HG03457 (cell line): ENCODE results near the gene DCAF4.
A peak's percentile ranks its signal among the peaks of the same experiment; 100 is the strongest.

Experiments used
- ATAC-seq: cut with Tn5 transposase; IDR thresholded peaks from one replicate; pipeline ENCODE4 v1.9.1; 2021; ENCODE audit warnings: moderate number of reproducible peaks; ENCODE audit not compliant: unreplicated experiment

Gene DCAF4, protein sequence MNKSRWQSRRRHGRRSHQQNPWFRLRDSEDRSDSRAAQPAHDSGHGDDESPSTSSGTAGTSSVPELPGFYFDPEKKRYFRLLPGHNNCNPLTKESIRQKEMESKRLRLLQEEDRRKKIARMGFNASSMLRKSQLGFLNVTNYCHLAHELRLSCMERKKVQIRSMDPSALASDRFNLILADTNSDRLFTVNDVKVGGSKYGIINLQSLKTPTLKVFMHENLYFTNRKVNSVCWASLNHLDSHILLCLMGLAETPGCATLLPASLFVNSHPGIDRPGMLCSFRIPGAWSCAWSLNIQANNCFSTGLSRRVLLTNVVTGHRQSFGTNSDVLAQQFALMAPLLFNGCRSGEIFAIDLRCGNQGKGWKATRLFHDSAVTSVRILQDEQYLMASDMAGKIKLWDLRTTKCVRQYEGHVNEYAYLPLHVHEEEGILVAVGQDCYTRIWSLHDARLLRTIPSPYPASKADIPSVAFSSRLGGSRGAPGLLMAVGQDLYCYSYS

DNA sequence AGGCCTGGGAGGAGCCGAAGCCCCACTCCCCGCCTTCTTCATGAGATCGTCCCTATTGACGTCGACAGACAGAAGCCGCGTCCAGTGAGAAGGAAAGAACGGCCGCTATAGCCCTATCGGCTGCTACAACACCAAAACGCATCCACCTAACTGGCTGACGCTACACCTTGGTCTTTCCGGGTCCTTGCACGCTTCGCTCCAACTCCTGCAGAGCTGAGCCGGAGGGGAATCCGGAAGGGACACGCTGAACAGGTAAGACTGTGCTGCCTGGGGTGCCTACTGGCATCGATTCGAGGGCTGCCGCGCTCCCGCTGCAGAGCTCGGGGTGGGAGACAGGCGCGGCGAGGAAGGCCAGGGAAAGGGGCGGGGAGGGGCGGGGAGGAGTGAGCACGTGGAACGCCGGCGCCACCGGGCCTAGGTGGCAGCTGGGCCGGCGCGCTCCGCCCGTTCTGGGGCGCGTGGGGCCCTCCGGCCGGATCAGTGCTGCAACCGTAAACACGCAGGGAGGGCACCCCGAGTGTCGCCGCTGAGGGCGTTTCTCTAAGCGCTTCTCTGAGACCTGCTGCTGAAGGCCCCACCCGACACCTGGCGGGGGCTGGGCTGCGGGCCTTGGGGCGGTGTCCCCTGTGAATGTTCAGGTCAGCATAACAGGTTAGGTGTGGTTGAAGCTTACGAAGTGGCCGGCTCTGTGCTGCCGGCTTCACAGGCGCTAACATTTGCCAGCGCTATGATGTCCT is at the start of gene DCAF4:
Gene DCAF4, plus strand, starts transcription at position 173 of the 737 bp plus-strand sequence. CDS start 11,515 bp downstream, outside the sequence.
- peak; percentile 97 for ATAC-seq

DNA sequence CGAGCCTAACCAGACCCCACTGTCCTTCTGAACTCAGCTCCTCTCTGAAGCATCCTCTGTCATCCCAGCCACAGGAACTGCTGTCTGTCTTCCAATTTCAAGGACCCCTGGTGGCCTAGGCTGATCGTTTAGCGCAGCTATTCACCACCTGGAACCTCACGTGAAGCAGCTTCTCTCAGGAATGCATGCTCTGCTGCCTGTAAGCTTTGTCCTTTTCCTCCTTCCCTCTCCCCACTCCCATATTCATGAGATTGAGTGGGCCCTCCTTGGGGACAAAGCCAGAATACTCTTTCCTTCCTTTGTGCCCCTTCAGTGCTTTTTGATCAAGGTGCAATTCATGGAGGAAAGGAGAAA is 49.6 kb upstream of the DCAF4 start:
- ATAC-seq, result no peak

DNA sequence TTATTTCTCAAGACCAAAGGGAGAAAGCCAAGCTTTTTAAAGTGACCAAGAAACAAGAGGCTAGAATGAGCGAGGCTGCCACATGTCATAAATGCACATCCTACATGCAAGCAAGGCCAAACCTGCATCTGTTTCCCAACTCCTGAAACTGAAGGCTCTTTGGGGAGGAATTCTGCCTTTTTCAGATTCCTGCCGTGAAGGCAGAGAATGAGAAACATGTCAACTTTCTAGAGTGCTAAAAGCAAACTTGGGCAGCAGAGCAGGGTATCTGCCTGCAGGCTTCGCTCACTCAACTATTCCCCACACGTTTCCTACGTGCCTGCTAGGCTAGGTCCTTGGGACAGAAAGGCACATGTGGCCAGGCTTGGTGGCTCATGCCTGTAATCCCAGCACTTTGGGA is 47.5 kb upstream of the DCAF4 start:
- ATAC-seq, result no peak

DNA sequence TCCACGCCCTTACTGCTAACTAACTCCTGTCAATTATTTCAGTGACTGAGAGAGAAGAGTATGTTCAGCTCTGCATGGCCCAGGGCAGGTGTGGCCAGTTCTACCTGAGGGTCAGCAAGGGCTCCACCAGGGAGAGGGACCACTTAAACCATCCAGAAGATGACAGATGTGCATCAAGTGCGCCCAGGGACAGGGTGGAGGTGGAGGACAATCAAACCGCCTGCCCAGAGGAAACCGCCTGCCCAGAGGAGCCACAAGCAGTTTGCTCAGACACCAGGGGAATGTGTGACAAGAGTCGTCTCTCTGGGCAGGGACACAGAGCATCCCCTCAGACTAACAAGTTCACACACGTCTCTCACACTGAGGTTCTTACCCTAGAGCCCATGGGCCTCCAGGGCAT is 46.8 kb upstream of the DCAF4 start:
- no peak for ATAC-seq

DNA sequence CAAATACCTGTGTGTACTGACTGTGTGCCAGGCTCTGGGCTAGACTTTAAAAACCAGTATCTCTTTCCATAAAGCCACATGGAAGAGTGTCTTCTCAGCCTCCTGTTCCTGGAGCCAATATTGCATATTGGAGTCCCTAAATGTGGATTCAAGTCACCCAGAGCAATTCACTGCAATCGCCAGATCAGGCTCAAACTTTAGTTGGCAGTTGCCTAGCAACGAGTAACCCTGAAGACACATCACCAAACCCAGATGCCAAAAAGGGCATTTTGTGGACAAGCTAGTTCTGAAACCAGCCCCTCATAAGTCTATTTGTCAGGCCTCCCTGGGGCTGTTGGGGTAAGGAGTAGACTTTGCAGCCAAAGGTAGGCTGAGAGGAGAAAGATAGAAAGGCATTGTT is 46.1 kb upstream of the DCAF4 start:
- no peak for ATAC-seq

DNA sequence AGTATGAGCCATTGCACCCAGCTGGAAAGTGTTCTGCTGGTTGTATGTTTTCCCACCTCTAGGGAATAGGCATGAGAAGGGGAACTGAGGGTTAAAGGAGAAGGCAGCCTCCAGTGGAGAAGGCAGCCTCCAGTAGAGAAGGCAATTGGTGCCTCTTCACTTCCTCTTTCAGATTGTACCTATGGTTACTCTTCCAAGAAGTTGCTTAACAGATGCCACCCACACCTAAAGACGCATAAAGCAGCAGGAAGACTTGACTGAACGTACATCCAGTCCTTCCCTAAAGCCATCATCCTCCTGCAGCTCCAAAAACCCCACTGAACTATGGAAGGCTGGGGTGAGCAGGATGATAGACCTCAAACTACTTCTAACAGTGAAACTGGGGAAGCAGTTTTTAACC is 45.4 kb upstream of the DCAF4 start:
- no peak for ATAC-seq

DNA sequence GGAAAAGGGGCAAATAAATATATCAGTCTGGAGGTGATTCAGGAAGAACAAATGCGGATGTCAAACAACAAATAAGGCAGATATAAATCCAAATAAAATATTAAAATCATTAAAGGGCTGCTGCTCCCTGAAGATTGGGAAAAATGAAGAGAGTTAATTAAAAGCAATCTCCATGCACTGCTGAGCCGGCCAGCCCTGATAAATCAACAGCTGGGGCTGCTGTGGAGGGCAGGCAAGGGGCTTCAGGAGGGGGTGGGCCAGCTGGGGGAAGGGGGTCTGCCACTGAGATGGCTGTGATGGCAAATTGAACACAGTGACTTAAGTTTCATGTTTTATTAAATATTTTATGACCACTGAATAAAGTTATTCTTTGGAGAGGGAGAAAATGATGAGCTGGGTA is 44.7 kb upstream of the DCAF4 start:
- no peak for ATAC-seq

DNA sequence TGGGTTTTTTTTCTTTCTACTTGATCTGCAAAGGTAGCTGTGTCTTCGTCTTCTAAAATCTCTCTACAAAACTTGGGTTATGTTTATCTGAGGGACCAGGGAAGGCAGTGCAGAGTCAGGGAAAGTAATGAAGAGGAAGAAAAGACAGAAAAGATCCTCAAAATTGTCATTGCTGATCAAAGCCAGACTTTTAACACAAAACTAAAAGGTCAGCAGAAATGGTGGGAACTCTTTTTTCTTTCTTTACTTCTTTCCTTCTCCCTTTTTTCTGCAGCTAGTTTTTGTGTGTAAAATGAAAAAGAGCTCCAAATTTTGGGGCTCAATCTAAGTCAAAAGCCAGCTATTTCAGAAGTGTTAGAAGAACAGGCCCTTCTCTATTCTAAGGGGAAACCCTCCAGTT is 44.2 kb upstream of the DCAF4 start:
- no peak for ATAC-seq

DNA sequence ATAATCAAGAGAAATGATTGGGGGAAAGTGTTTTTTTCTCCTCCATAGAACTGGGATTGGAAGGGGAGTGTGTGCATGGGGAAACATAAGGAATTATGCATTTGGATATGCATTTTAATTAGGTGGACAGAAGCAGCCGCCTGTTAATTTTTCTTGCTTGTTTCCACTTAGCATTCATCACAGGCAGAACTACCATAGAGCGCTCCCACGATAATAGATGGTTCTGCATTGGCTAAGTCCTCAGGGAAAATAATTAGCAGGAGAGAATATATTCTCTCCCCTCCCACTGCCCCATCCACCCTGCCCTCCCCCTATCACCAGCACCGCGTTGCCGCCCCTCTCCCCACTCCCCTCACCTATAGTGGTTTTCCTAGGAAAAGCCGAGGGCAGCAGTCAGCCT is 43.8 kb upstream of the DCAF4 start:
- ATAC-seq, result no peak

DNA sequence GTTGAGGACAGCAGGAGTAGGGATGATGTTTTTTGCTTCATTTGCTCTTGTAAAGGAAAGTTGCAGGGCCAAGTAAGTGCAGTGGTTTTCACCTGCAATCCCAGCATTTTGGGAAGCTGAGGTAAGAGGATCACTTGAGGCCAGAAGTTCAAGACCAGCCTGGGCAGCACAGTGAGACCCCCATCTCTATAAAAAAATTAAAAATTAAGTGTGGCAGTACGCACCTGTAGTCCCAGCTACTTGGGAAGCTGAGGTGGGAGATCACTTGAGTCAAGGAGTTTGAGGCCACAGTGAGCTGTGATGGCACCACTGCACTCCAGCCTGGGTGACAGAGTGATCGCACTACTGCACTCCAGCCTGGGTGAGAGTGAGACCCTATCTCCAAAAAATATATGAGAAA is 43.2 kb upstream of the DCAF4 start:
- no peak for ATAC-seq

DNA sequence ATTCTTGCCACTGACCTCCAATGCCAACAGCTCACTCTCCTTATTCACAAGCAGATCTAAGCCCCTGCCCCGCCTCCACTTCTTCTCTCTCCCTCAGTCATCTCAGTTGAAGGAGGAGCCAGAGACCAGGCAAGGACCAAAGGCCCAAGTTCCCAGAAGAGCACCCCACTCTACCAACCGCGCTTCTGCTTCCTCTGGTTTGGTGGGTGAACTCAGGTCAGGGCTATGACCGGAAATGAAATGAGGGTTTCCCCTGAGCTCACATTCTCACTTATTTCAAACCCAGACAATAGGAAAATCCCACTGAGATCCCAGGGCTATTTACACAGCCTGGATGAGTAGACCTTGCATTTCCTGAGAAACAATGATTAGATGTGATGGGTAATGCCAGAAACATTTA is 42.3 kb upstream of the DCAF4 start:
- no peak for ATAC-seq

DNA sequence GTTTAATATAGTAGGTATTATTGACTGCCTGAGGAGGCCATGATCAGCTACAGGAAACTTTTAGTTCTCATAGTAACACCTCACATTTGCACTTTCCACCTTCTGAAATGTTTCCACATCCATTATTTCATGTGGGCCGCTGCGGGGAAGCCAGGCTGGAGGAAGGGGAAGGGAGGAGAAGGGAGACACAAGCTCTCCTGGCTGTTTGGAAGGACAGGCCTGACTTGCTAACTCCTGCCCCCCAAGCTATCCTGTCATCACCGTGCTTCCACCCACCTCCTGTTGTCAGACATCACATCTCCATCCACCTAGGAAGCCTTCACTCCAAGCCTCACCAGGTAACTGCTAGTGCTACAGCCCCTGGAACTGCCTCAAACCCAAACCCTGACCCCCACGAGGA is 41.9 kb upstream of the DCAF4 start:
- ATAC-seq, result no peak

DNA sequence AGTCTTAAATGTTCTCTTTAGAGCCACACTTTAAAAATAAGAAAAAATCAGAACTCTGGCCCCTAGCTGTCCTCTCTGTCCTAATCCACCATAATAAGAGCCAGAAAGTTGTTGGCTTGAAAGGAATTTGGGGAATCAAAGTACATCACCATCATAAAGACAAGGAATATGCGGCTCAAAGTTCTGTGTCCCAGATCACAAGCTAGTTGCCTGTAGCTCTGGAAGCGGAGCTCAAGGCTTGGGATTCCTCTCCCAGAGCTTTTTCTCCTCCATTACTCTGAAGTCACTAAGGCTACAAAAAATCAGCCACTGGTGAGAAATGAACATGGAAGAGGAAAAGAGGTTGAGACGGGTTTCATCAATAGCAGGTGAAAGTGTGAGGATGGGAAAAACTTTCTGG is 38.8 kb upstream of the DCAF4 start:
- ATAC-seq, result no peak

DNA sequence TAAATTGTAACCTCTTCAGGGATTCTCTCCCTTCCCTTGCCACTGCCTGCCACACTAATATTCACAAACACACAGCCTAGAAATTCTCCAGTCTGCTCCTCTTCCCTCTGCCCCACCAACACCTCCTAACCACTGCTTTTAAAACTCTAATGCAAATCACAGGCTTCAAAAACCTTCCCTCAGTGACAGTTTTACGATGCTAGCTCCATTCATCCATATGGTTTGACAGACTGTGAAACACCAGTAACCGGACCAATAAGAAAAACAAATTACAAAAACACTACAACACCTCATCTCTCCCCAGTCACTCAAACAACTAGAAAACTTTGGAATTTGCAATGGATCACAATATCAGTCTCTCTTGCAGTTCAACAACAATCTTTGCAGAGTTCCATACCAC is 38.1 kb upstream of the DCAF4 start:
- ATAC-seq, result no peak

DNA sequence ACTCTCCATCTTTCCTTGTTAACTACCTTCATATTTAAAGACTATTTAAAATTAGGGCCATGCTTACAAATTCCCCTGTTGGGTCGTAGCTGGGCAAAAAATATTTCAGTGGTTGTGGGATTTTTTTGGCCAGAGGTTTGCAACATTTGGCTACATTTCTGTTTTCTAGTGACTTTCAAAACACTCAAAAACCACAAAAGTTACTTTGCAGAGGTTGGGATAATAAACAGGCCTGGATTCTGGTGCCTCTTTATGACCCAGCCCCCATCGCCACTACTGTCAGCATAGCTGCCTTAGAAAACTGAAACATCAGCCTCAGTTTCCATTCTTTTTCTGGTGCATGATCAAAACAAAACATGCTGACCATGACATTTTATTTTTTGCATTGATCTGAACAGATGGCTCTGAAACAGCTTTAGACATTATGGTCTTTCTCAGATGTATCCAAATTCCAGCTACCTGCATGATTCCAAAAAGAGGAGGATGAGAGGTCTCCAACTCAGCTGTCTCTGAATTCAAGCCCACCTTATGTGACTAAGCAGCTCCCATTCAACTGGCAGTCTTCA is 37.5 kb upstream of the DCAF4 start:
- no peak for ATAC-seq

DNA sequence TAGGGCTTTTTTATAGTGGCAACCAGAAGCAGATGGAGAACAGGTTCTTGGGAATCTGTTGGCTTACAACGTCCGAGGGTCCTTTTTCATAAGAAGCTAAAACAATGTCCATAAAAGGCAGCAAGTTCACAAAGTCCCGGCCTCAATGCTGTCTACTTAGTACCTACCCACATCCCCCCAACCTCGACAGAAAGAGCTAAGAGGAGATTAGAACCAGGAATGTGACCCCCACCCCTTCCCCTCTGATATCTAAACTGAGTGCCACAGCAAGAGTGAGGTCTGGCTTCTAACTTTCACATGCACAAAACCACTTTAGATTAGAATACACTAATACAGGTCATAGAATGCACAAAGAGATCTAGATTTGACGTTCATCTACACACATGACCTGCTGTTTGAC is 36.9 kb upstream of the DCAF4 start:
- no peak for ATAC-seq

DNA sequence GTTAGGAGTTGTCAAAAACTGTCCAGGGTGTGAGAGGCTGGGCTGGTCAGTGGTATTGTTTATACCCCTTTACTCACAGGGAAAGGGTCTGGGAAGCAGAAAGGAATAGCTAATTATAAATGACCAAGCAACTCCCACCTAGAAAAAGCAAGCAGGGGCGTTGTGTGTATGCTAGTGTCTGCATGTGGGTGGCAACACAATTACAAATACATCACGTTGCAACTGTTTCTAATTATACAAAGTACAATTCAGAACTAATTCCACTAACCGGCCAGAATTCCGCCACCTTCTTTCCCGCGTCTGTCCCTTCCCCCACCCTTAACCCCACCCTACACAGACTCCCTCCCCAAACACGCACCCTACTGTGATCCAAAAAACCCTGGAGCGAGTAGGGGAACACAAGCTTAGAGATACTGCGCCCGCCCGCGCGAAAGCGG is 34.6 kb upstream of the DCAF4 start:
- no peak for ATAC-seq

DNA sequence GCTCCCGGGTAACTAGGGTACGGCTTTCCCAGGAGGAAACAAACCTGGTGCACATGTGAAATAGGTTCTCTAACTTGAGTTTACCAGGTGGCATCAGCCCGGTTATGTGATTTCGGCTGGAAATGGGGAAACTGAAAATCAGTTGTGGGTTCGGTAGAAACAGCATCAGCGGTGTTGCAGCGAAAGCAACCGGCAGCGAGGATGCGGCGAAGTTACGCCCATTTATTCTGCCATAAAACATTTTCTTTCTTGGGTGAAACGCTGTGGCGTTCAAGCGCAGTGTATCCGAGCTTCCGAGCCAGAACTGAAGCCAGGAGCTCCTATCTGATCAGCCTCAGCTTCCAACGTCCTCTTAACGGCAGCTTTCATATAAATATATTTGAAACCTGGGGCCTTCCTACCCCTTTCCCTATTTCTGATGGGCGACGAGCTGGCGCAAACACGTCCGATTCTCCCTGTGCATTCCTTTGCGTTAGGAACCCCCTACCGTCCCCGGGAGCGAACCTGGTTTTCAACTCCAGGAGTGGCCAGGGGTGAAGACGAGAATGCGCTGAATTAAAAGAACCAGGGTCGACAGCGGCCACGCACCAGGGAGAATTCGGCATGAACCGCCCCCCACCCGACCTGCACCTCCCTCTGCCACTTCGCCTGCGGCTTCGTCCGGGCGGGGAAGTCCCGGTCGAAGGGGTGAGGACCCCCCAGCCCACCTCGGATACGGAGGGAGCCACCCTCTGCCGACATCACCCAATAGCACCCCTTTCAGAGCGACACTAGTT is 34.0 kb upstream of the DCAF4 start:
- no peak for ATAC-seq

DNA sequence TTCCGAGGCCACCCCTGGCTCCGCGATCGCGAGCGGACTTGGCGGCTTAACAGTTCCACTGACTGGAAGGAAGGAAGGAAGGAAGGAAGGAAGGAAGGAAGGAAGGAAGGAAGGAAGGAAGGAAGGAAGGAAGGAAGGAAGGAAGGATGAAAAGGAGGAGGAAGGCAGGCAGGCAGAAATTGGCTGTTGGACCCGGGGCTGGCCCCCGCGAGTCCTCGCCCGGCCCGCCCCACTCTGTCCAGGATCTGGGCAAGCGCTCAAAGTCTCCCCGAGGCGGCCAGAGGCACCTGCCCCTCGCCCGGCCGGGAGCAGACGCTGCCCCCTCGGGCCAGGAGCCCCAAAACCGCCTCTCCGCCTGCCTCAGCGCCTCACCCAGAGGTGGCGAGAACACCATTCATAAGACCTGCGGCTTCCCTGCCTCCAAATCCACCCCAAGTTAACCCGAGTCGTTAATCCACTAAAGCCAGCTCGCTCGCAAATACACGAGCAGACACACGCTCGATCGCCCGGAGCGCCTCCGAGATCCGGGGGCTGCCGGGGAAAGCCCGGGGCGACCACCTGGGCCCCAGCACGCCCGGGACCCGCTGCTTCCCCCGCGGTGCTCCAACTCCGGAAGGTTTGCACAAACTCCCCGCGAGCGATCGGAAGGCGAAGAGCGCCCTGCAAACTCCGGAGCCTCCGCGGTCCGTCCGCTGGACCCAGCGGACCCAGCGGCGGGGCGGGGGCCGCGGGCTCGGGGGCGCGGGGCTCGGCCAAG is 33.2 kb upstream of the DCAF4 start:
- ATAC-seq, result no peak

DNA sequence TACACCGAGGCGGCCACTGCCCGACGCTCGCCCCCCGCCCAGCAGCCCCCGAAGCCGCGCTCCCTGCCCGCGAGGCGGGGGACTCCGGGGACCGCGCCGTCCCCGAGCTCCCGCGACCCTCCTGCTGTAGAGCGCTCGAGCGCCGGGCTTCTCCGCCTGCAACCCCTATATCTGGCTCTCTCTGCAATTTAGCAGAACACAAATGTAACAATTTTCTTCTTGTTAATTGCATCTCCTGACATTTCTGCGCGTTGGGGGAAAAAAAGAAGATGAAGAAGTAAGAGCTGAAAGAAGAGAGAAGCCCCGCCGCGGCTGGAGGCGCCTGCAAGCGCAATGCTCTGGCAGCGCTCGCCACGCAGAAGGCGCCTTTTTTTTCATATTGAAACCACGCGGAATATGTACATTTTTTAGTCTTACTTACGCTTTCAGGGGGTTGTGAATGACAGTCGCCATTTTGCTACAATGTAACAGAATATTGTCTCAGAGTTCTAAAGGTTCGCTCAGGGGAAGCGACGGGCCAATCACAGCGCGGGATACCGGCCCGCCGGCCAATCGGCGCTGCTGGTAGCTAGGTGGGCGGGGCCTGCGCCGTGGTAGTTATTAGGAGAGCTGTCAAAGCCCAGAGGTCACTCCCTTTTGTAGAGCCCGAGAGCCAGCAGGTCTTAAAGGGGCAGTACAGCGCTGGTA is 32.5 kb upstream of the DCAF4 start, which contains the start of gene DPF3:
Gene DPF3, minus strand, starts transcription at position 466 of the 687 bp plus-strand sequence. Its CDS starts 13 bp downstream, at position 453.
- peak; percentile 95 for ATAC-seq
